ENCODE data around the gene MED13L.

DNA sequence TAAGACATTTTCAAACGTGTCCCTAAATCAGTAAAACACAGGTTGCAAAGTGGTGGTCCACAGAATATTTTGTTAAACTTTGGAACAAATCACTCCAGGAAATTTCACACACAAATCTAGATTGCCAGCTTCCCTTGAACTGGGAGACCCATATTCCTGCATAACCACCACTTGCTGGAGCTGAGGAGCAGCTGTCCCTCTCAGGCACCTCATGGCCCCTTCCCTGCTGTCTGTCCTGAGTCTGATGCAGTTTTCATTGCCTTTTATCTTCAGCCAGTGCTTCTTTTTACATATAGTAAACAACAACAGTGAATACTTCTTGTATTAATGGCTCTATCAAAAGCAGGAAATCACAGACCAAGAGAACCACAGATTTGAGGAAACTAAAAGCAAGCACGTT lies 289.3 kb downstream of the MED13L start:
- TF ChIP-seq EP300 (IDR thresholded peaks at IDR 0.05) (no peak), POLR2A (IDR thresholded peaks at IDR 0.05) (no peak)
- TF ChIP-seq, protein P1, sequence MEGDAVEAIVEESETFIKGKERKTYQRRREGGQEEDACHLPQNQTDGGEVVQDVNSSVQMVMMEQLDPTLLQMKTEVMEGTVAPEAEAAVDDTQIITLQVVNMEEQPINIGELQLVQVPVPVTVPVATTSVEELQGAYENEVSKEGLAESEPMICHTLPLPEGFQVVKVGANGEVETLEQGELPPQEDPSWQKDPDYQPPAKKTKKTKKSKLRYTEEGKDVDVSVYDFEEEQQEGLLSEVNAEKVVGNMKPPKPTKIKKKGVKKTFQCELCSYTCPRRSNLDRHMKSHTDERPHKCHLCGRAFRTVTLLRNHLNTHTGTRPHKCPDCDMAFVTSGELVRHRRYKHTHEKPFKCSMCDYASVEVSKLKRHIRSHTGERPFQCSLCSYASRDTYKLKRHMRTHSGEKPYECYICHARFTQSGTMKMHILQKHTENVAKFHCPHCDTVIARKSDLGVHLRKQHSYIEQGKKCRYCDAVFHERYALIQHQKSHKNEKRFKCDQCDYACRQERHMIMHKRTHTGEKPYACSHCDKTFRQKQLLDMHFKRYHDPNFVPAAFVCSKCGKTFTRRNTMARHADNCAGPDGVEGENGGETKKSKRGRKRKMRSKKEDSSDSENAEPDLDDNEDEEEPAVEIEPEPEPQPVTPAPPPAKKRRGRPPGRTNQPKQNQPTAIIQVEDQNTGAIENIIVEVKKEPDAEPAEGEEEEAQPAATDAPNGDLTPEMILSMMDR (IDR thresholded peaks at IDR 0.05): no peak
